COLO829 (cell line): ENCODE measurements around the gene CDC123.
"Not testable (repeated sequence)": the region's sequence is repeated elsewhere in the genome, so short reads cannot be mapped to it uniquely, and the experiment has no call there.

Source experiments
- DNase-seq: peaks from one replicate; pipeline ENCODE4 v3.0.0; 2012; ENCODE audit warnings: low spot score

Gene CDC123, protein sequence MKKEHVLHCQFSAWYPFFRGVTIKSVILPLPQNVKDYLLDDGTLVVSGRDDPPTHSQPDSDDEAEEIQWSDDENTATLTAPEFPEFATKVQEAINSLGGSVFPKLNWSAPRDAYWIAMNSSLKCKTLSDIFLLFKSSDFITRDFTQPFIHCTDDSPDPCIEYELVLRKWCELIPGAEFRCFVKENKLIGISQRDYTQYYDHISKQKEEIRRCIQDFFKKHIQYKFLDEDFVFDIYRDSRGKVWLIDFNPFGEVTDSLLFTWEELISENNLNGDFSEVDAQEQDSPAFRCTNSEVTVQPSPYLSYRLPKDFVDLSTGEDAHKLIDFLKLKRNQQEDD

GRCh38 chr10:12195603-12196506 lies at the start of gene CDC123, which contains the start of gene NUDT5:
TSS of gene CDC123 (plus strand) at chr10:12196188. CDS start at chr10:12196246, 58 bp downstream.
TSS of gene NUDT5 (minus strand) at chr10:12195891. CDS start at chr10:12186291, 9,600 bp downstream.
- DNase-seq: peak; percentile 81

DNA sequence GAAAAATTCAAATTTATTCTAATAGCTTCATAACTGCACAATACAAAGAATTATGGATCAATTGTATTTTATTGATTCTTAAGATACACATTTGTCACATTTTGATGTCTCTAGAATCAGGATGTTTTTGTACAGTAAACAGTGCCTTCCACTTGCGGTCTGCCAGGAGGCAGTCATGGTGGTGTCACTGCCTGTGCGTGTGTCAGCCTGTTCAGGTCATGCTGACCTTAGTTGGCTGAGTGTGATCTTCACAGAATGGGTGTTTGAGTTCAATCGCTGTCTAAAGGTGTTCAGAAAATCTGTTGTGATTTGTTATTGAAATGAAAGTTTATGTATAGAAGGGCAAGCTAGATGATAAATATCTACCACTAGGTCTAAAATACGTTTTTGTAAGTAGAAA lies 45.8 kb upstream of the CDC123 start:
- no peak for DNase-seq

- no peak for DNase-seq
Observed at GRCh38 chr10:12154516-12154915, 41.5 kb upstream of the CDC123 start.

DNA sequence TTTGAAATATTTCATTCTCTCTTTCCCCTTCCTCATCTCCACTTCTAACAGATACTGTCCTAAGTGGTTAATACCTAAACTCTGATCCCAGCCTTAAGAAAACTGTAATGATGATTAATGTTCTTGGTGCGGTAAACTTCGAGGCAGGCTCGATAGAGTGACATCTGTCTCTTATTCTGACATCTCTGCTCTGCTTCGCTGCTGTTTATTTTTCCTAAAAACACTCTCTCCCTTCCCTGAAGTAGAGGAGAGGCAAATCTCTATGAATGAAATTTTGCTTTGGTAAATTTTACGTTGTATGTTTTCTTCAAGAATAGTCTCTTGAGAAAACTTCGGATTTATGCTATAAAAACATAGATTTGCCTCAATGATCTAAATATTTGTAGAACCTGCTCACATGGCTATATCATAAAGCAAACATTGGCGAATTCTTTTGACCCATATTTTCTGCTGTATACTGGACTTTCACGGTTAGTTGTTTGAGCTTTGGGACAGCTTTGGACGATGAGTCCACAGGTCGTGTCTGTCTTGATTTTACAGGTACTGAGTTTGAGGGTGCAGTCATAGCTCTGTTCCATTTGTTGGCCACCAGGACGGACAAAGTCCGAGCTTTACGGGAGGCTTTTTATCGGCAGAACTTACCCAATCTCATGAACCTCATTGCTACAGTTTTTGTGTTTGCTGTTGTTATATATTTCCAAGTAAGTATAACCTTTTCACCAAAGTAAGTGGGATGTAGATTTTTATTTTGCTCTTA lies 39.4 kb upstream of the CDC123 start:
- DNase-seq: no peak

- no peak for DNase-seq
Observed at GRCh38 chr10:12158111-12158510, 37.9 kb upstream of the CDC123 start.

- DNase-seq: no peak
Observed at GRCh38 chr10:12160664-12161063, 35.3 kb upstream of the CDC123 start.

- no peak for DNase-seq
Observed at GRCh38 chr10:12162927-12163326, 33.1 kb upstream of the CDC123 start.

- DNase-seq: no peak
Observed at GRCh38 chr10:12164085-12164484, 31.9 kb upstream of the CDC123 start.

GRCh38 chr10:12165036-12165435 lies 31.0 kb upstream of the CDC123 start:
- DNase-seq: peak; percentile 46

- DNase-seq: no peak
Observed at GRCh38 chr10:12165999-12166775, 29.8 kb upstream of the CDC123 start.

GRCh38 chr10:12171512-12171911 lies 24.5 kb upstream of the CDC123 start:
- not testable (repeated sequence) for DNase-seq

DNA sequence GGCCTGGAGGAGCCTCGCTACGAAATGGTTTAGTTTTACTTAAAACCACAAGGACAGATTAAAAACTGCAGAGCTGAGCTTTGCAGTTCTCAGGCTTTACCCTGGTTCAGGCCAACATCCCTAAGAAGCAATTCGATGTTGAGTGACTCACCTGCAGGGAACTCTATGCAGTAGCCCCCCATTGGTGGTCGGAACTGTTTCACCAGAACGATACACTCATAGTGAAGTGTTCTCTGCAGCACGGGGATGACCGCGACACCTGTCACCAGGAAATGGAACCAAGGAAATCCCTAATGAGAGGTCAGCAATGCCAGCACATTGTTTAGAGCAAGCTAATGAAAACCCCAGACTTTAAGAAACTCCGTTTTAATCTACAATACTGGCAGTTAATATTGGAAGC lies 18.3 kb upstream of the CDC123 start:
- DNase-seq: no peak

DNA sequence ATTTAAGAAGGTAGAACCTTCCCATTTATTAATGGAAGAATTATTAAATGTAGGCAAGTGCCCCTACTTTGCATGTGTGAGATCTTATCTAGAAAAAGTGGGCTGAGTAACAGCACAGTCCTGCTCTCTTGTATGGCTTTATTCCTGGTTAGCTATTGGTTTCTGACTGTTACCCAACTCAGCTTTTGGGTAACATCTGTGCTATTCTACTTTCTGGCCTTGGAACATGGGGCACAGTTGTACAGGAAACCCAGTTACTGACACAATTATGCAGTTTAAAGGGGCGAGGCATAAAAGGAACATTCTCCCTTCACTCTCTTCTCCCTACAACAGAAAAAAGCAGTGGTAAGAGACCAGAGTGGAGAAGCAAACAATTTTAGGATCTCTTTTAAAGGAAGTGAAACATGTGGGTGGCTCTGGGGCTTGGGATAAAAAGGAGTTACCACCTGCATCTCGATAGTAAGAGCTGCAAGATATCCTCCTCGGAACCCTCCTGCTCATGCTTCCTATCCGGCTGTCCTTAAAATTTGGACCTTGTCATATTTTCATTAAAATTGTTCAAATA lies 16.3 kb upstream of the CDC123 start:
- DNase-seq: no peak

GRCh38 chr10:12180221-12180974 lies 15.6 kb upstream of the CDC123 start:
- no peak for DNase-seq

GRCh38 chr10:12181065-12181775 lies 14.8 kb upstream of the CDC123 start:
- DNase-seq: no peak

DNA sequence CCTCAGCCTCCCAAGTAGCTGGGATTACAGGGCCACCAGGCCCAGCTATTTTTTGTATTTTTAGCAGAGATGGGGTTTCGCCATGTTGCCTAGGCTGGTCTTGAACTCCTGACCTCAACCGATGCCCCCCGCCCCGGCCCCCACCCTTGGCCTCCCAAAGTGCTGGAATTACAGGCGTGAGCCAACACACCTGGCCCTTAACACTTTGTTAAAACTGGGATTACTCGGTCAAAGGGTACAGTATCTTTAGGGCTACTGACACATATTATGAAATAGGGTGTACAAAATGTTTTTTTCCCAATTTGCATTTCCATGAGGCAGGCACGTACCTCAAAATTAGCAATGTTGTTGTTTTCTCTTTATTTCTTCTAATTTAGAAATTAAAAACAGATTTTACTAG lies 11.8 kb upstream of the CDC123 start:
- no peak for DNase-seq

DNA sequence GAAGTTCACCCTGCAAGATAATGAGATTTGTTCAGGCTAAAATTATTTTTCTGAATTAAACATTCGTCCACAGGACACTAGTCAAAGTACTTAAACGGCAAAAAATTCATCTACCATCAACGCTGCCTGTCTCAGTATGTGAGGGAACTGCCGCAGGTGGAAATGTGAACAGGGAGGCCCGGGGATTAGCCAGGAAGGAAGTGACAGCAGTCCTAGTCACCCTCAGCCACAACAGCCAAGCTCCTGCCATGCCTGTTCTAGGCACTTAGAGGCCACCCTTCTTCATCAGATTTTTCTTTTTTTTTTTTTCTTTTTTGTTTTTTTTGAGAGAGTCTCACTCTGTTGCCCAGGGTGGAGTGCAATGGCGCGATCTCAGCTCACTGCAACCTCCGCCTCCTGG lies 9.7 kb upstream of the CDC123 start:
- no peak for DNase-seq

DNA sequence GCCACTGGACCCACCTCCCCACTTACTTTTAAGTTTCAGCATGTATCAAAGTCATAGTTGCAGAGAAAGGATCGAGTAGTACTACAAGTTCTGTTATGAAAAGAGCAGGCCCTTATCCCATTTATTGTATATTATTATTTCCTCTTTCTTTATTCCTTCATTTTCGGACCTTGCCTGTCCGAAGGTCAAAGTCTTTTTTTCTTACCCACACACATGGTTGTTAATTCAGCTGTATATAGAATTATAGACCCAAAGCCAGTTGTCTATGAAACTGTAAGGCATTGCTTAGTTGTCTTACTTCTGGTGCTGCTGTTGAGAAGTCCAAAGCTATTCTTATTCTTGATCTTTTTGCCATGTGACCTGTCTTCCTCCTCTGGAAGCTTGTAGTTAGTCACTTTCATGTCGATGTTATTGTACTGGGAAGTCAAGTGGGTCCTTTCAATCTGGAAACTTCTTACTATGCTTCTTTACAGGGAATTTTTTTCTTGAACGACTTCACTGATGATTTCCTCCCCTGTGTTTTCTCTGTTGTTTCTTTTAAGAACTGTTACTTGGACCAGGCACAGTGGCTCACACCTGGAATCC lies 8.6 kb upstream of the CDC123 start:
- DNase-seq: no peak

DNA sequence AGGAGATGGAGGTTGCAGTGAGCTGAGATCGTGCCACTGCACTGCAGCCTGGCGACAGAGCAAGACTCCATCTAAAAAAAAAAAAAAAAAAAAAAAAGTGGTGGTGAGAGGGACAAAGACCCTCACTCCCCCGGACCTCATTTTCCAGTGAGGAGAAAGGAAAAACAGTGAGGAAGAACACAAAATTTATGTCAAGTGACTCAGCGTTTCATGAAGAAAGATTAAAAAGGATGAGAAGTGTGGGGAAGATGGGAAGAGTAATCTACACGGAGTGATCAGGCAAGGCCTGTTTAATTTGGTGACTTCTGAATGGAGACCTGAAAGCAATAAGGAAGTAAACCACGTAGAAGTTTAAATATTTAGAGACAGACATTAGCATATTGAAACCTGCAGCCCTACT lies 7.3 kb upstream of the CDC123 start:
- no peak for DNase-seq
